HL-60/S4 treated with retinoic acid at 250 ng/mL for 4 days and 3 days (cell line): ENCODE results near the gene PHKG1.
"Not testable (repeated sequence)": the region's sequence is repeated elsewhere in the genome, so short reads cannot be mapped to it uniquely, and the experiment has no call there.

Experiments used
- in situ Hi-C: fragments of 300-500 bp; cut with MboI; formaldehyde crosslinking; loops from 2 replicates; pipeline ENCODE4 v1.7.0; 2022; ENCODE audit warnings: low sequenced_read_pairs

PHKG1 gene

GRCh38 chr7:56083150-56083785, 9.5 kb downstream of the PHKG1 start:
- in situ Hi-C loops: no loop called here

GRCh38 chr7:56081626-56082340, 11.0 kb downstream of the PHKG1 start:
- in situ Hi-C loops: no loop called here

GRCh38 chr7:56080726-56081435, 11.9 kb downstream of the PHKG1 start:
- in situ Hi-C loops: not testable (repeated sequence)

- in situ Hi-C loops: no loop called here
These were observed 13.1 kb downstream of the PHKG1 start for GRCh38 chr7:56079450-56080185.

GRCh38 chr7:56078196-56078595, 14.6 kb downstream of the PHKG1 start:
- in situ Hi-C loops: no loop called here

GRCh38 chr7:56077681-56078080, 15.1 kb downstream of the PHKG1 start:
- in situ Hi-C loops: no loop called here

GRCh38 chr7:56074371-56074791, 18.4 kb downstream of the PHKG1 start:
- in situ Hi-C loops: no loop called here

GRCh38 chr7:56066376-56066775, 26.4 kb downstream of the PHKG1 start:
- in situ Hi-C loops: not testable (repeated sequence)

GRCh38 chr7:56063882-56064625, 28.7 kb downstream of the PHKG1 start, which contains the start of gene SUMF2:
Gene SUMF2, plus strand, starts transcription at chr7:56064286. Its CDS starts 26 bp downstream, at chr7:56064312.
- in situ Hi-C loops: no loop called here

GRCh38 chr7:56063500-56063881, 29.3 kb downstream of the PHKG1 start:
- in situ Hi-C loops: no loop called here

GRCh38 chr7:56062382-56062781, 30.4 kb downstream of the PHKG1 start:
- in situ Hi-C loops: no loop called here

- in situ Hi-C loops: no loop called here
These were observed 38.8 kb downstream of the PHKG1 start for GRCh38 chr7:56053993-56054392.

- in situ Hi-C loops: no loop called here
These were observed 39.4 kb downstream of the PHKG1 start for GRCh38 chr7:56053379-56053778.

- in situ Hi-C loops: no loop called here
These were observed 41.2 kb downstream of the PHKG1 start, which contains the start of the genes CCT6A and PSPH for GRCh38 chr7:56051339-56052191. Gene CCT6A, plus strand, starts transcription at chr7:56051765. Its CDS starts 84 bp downstream, at chr7:56051849. Gene PSPH, minus strand, starts transcription at chr7:56051444. Its CDS starts 30,232 bp downstream, at chr7:56021212.

GRCh38 chr7:56051053-56051338, 41.8 kb downstream of the PHKG1 start:
- in situ Hi-C loops: no loop called here

GRCh38 chr7:56048763-56049162, 44.0 kb downstream of the PHKG1 start:
- in situ Hi-C loops: not testable (repeated sequence)

GRCh38 chr7:56048245-56048644, 44.5 kb downstream of the PHKG1 start:
- in situ Hi-C loops: no loop called here

- in situ Hi-C loops: not testable (repeated sequence)
These were observed 45.2 kb downstream of the PHKG1 start for GRCh38 chr7:56047446-56048116.
